GM18867 (cell line): ENCODE data around the gene AQP12B.

ENCODE experiments used
- ATAC-seq: cut with Tn5 transposase; IDR thresholded peaks from one replicate; pipeline ENCODE4 v1.9.1; 2021; ENCODE audit warnings: mild to moderate bottlenecking, moderate library complexity; ENCODE audit not compliant: unreplicated experiment

The AQP12B gene

GRCh38 chr2:240636563-240637115 lies 46.0 kb downstream of the AQP12B start:
- no peak for ATAC-seq

- no peak for ATAC-seq
Measured at GRCh38 chr2:240635998-240636547, 46.6 kb downstream of the AQP12B start.

- ATAC-seq: no peak
Measured at GRCh38 chr2:240635121-240635997, 47.3 kb downstream of the AQP12B start.

GRCh38 chr2:240632306-240632721 lies 50.4 kb downstream of the AQP12B start:
- no peak for ATAC-seq

GRCh38 chr2:240631548-240632305 lies 51.0 kb downstream of the AQP12B start:
- ATAC-seq: no peak

- no peak for ATAC-seq
Measured at GRCh38 chr2:240630771-240631547, 51.7 kb downstream of the AQP12B start.

GRCh38 chr2:240629968-240630770 lies 52.5 kb downstream of the AQP12B start:
- no peak for ATAC-seq

- ATAC-seq: no peak
Measured at GRCh38 chr2:240629619-240629967, 53.1 kb downstream of the AQP12B start.

- ATAC-seq: no peak
Measured at GRCh38 chr2:240628808-240629618, 53.7 kb downstream of the AQP12B start.

- no peak for ATAC-seq
Measured at GRCh38 chr2:240628507-240628807, 54.2 kb downstream of the AQP12B start.

GRCh38 chr2:240627736-240628506 lies 54.8 kb downstream of the AQP12B start:
- no peak for ATAC-seq

GRCh38 chr2:240626531-240627300 lies 56.0 kb downstream of the AQP12B start:
- ATAC-seq: no peak
